ENCODE results near the gene EDEM2. TPM values are rescaled to one million over a fixed set of nuclear protein-coding genes. Genes with fewer than 3 reads are reported as not detected.

EDEM2 gene
- total RNA-seq, 4 donors from 2014 or later, result 7.2 to 12.2 (median 9.5) TPM

DNA sequence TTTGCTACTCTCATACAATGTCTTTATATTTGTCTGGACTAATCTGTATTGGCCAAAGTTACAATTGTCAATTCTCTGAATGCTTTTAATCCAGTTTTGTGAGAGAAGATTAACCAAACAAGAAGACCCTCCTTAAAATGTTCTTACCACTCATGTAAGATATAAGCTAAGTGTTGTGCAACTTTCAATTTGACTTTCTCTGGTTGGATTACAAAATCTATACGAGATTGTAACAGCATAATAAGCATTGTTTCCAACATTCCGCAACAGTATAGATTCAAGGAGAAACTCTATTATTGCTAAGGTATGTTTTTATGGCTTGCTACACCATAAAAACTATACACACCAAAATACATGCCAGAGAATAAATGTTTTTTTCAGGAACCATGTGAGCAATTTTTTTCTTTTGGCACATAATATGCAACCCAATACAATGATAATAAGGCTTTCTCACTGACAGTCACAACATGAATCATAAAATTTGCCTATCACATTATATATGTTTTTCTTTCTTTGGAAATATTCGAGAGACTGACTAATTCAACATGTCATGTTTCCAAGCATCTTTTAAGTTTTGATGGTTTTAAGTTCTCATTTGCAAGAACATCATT, 42.3 kb downstream of the EDEM2 start:
- H3K4me3 ChIP-seq, result no peak overlapping the region
- intact Hi-C loops (cut with DNase I; ENCODE audit: low total_unique reads), result no loop called here

DNA sequence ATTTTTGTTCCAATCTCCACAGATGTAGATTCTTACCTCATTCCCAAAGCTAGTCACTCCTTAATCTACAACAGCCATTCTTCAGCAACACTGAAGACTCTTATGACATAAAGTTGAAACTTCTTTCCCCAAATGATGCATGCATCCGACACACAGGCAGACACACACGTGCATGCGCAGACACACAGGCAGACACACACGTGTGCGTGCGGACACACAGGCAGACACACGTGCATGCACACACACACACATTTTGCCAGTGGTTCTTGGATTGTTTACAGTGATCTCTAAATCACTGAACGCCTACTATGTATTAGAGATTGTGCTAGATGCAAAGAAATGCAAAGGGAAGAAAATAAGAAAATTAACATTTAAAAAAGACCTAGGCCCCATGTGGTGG, 45.5 kb downstream of the EDEM2 start:
- no peak for DNase-seq
- in situ Hi-C loops (cut with MboI; ENCODE audit: low sequenced_read_pairs in 4 of 4), result no loop called here
- H3K27ac ChIP-seq, result no peak overlapping the region
- H3K36me3 ChIP-seq, result no peaks in the 10 kb centered on the region
- H3K4me1 ChIP-seq, result peaks cover 1 to 2% of the 10 kb centered on the region in 2 donors
- H3K9me3 ChIP-seq, result no peaks in the 10 kb centered on the region
- ATAC-seq, result no peak
- no peak for TF ChIP-seq POLR2A (IDR thresholded peaks at IDR 0.05)
- TF ChIP-seq, protein P1, sequence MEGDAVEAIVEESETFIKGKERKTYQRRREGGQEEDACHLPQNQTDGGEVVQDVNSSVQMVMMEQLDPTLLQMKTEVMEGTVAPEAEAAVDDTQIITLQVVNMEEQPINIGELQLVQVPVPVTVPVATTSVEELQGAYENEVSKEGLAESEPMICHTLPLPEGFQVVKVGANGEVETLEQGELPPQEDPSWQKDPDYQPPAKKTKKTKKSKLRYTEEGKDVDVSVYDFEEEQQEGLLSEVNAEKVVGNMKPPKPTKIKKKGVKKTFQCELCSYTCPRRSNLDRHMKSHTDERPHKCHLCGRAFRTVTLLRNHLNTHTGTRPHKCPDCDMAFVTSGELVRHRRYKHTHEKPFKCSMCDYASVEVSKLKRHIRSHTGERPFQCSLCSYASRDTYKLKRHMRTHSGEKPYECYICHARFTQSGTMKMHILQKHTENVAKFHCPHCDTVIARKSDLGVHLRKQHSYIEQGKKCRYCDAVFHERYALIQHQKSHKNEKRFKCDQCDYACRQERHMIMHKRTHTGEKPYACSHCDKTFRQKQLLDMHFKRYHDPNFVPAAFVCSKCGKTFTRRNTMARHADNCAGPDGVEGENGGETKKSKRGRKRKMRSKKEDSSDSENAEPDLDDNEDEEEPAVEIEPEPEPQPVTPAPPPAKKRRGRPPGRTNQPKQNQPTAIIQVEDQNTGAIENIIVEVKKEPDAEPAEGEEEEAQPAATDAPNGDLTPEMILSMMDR (IDR thresholded peaks at IDR 0.05 in 4 of 5, conservative IDR thresholded peaks at IDR 0.05 in 1 of 5), result no peak
- intact Hi-C loops (cut with DNase I; ENCODE audit: low total_unique reads), result no loop called here
- no peaks in the 10 kb centered on the region for H3K27me3 ChIP-seq
- no peak overlapping the region for H3K4me3 ChIP-seq

More for the DNA sequence above, 42.3 kb downstream of the EDEM2 start:
- in situ Hi-C loops (cut with MboI; ENCODE audit: low sequenced_read_pairs in 4 of 4), result no loop called here
- no peak for DNase-seq
- TF ChIP-seq, protein P1 (IDR thresholded peaks at IDR 0.05 in 4 of 5, conservative IDR thresholded peaks at IDR 0.05 in 1 of 5), result no peak
- H3K27me3 ChIP-seq, result no peaks in the 10 kb centered on the region
- H3K36me3 ChIP-seq, result no peaks in the 10 kb centered on the region
- H3K27ac ChIP-seq, result no peak overlapping the region
- no peaks in the 10 kb centered on the region for H3K9me3 ChIP-seq
- no peak for ATAC-seq
- no peaks in the 10 kb centered on the region for H3K4me1 ChIP-seq

DNA sequence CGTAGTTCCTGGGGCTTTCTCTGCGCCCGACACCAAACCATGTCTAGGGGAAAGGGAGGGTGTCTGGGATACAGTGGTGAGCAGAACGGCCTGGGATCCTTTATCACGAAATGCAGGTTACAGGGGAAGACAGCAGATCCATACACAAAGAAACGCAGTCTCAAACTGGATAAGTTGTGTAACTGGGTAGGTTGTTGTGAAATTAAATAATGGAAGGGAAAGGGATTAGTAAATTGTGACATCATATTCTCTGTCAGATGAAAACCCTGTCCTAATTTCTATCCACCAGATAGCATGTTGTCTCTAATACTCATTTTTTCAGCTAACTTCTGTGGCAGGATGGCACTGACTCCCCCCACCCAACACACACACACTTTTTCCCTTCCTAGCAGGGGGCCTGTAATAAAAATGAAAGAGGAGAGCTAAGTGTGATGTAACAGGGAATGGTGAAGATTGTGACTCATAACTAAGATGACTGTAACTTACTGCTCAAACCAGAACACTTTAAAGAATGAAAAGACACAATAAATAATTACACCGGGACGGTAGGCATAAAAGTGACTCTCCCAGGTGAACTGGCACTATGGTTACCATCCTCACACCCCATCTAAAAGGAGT, 53.8 kb downstream of the EDEM2 start:
- no peak for DNase-seq
- Histone ChIP-seq H3K9me3 (no peaks in the 10 kb centered on the region), H3K36me3 (peaks cover 0 to 9% of the 10 kb centered on the region in 2 donors), H3K4me3 (peak overlapping the region; percentile 71 to 95 (median 80)), H3K4me1 (peaks cover 29 to 34% of the 10 kb centered on the region in 2 donors), H3K27me3 (no peaks in the 10 kb centered on the region), H3K27ac (peak overlapping the region; percentile 87 to 99 (median 94))
- intact Hi-C loops (cut with DNase I; ENCODE audit: low total_unique reads), result loop anchor here (2.0 to 10.0 kb wide), 6 partner anchors 54 to 1279 kb away; partner anchors contain the start of genes CHMP4B, EDEM2, GSS and MYH7B
- TF ChIP-seq, protein P1 (IDR thresholded peaks at IDR 0.05 in 4 of 5, conservative IDR thresholded peaks at IDR 0.05 in 1 of 5), result no peak
- TF ChIP-seq POLR2A (IDR thresholded peaks at IDR 0.05), result no peak
- in situ Hi-C loops (cut with MboI; ENCODE audit: low sequenced_read_pairs in 4 of 4), result loop anchor here (5.0 to 25.0 kb wide), 4 partner anchors 111 to 231 kb away; partner anchors contain the start of genes GGT7 (in 4 of the 4) and ACSS2 (in 1 of the 4)
- no peak for ATAC-seq

DNA sequence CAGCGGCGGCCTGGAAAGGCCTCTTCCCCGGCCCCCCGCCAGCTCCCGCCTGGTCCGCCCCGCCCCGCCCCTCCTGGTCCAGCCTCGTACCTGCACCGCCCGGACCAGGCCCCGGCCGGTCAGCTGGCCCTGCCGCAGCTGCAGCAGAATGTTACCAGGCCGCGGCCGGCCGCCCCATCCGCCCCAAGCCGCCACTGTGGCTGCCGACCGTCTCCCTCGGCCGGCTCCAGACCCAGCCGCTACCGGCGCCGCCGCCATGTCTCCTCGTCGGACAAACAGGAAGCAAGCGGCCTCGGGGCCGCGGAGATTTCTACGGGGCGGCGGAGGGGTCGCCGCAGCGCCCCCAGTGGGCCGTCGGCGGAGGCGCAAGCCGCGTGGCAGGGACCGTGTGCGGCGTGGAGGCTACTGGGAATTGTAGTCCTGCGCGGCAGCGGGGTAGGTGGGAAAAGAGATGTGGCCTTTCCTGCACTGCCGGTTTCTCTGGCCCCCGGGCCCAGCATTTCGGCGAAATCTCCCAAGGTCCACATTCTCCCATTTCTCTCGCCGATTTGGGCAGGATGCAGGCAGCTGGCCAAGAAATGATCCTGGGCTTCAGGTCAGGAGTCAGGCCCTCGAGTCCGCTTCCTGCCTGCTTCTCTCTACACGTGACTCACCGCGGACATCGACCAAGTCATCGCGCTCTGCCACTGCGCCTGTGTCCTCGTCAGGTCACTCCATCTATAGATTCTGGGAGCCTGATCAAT, 54.4 kb downstream of the EDEM2 start, which contains the start of gene TRPC4AP:
Gene TRPC4AP (minus strand): TSS at position 284 of the 743 bp plus-strand sequence. CDS start 26 bp downstream, at position 258.
- DNase-seq (peak; percentile 78 to 87), ATAC-seq (peak; percentile 91 to 92)
- Histone ChIP-seq H3K4me1 (peaks cover 36 to 41% of the 10 kb centered on the region in 2 donors), H3K27ac (peak within 1 kb of the TSS; percentile 87 to 99 (median 94)), H3K9me3 (no peaks in the 10 kb centered on the region), H3K4me3 (peak within 1 kb of the TSS; percentile 71 to 95 (median 80)), H3K36me3 (peaks cover 0 to 9% of the 10 kb centered on the region in 2 donors), H3K27me3 (no peaks in the 10 kb centered on the region)
- TF ChIP-seq, protein P1 (IDR thresholded peaks at IDR 0.05 in 4 of 5, conservative IDR thresholded peaks at IDR 0.05 in 1 of 5), result peak; percentile 94 to 99 (median 99)
- peak; percentile 86 to 91 for TF ChIP-seq POLR2A (IDR thresholded peaks at IDR 0.05)
- in situ Hi-C loops (cut with MboI; ENCODE audit: low sequenced_read_pairs in 4 of 4), result loop anchor here (5.0 to 25.0 kb wide), 4 partner anchors 112 to 230 kb away; partner anchors contain the start of genes GGT7 (in 4 of the 4) and ACSS2 (in 1 of the 4)
- intact Hi-C loops (cut with DNase I; ENCODE audit: low total_unique reads), result loop anchor here (1.0 to 10.0 kb wide), 7 partner anchors 55 to 1278 kb away; partner anchors contain the start of genes CHMP4B, EDEM2, GSS and MYH7B

Measured in gastrocnemius medialis (tissue), 4 donors.